SK-N-SH (cell line): ENCODE results near the gene EBF3. TPM values are rescaled to one million over a fixed set of nuclear protein-coding genes. Genes with fewer than 3 reads are reported as not detected.
"Not testable (repeated sequence)": the region's sequence is repeated elsewhere in the genome, so short reads cannot be mapped to it uniquely, and the experiment has no call there.

Experiments used
- CTCF ChIA-PET: fragments of 300-600, 350-600 bp; formaldehyde crosslinking; extraction: SDS; loops from one replicate; lab custom pipeline; 2021; lab: Yijun Ruan, JAX
- POLR2A ChIA-PET: fragments of 350-600 bp; sonication (Branson Sonifier 250); formaldehyde crosslinking; extraction: SDS; loops from one replicate; lab custom pipeline; 2020; ENCODE audit warnings: antibody characterized with exemption, inconsistent platforms; lab: Yijun Ruan, JAX
- DNase-seq: peaks from one replicate; pipeline ENCODE4 v3.0.0; 2012
- H2AFZ ChIP-seq: fragments of 200-600 bp; sonication (generic); 2 replicates; pipeline ENCODE4 v1.8.1; 2016; ENCODE audit warnings: antibody characterized with exemption, mild to moderate bottlenecking, low read depth
- H3F3A ChIP-seq: fragments of 200-600 bp; sonication (generic); replicated peaks from 2 replicates; pipeline ENCODE3; 2016; ENCODE audit warnings: antibody characterized with exemption, mild to moderate bottlenecking; ENCODE audit not compliant: insufficient read depth
- H3K27ac ChIP-seq, 2 experiments: fragments of 200-500 bp in 1 of 2; fragments of 200-600 bp in 1 of 2; sonication (Bioruptor generic) in 1 of 2; sonication (generic), shearing (Covaris generic) in 1 of 2; 2 replicates each; pipeline versions ENCODE4 v1.5.1 to v1.6.1; 2014 to 2016; ENCODE audit warnings: low read depth in 2 of 2, inconsistent platforms in 1 of 2, low read length in 1 of 2, mild to moderate bottlenecking in 1 of 2, mixed read lengths in 1 of 2
- H3K27me3 ChIP-seq: fragments of 200-600 bp; sonication (generic), shearing (Covaris generic); 2 replicates; pipeline ENCODE4 v1.6.1; 2016; ENCODE audit warnings: mixed run types; ENCODE audit not compliant: insufficient read depth
- H3K36me3 ChIP-seq, 2 experiments: fragments of 200-500 bp in 1 of 2; fragments of 200-600 bp in 1 of 2; sonication (Bioruptor generic) in 1 of 2; sonication (generic) in 1 of 2; replicated peaks in 1 of 2; 2 replicates each; pipeline versions ENCODE3 to v1.5.1; 2014 to 2016; ENCODE audit warnings: low read length in 1 of 2, mild to moderate bottlenecking in 1 of 2; ENCODE audit not compliant: insufficient read depth in 2 of 2, control insufficient read depth in 1 of 2
- H3K4me1 ChIP-seq, 2 experiments: fragments of 200-500 bp in 1 of 2; fragments of 200-600 bp in 1 of 2; sonication (Bioruptor generic) in 1 of 2; sonication (generic), shearing (Covaris generic) in 1 of 2; 2 replicates each; pipeline versions ENCODE4 v1.5.1 to v1.6.1; 2014 to 2016; ENCODE audit warnings: low read depth in 1 of 2, low read length in 1 of 2, mixed run types in 1 of 2; ENCODE audit not compliant: insufficient read depth in 2 of 2, control insufficient read depth in 1 of 2
- H3K4me2 ChIP-seq: fragments of 200-600 bp; sonication (generic), shearing (Covaris generic); 2 replicates; pipeline ENCODE4 v1.6.1; 2017; ENCODE audit warnings: mixed run types
- H3K4me3 ChIP-seq, 2 experiments: fragments of 200-500 bp in 1 of 2; fragments of 200-600 bp in 1 of 2; sonication (Bioruptor generic) in 1 of 2; sonication (generic), shearing (Covaris generic) in 1 of 2; 2 replicates each; pipeline versions ENCODE4 v1.5.1 to v1.8.1; 2014 to 2016; ENCODE audit warnings: low read depth in 2 of 2, inconsistent platforms in 1 of 2, low read length in 1 of 2, mild to moderate bottlenecking in 1 of 2, mixed read lengths in 1 of 2, moderate library complexity in 1 of 2
- H3K79me2 ChIP-seq: fragments of 200-600 bp; sonication (generic); 2 replicates; pipeline ENCODE4 v1.8.1; 2017; ENCODE audit warnings: mild to moderate bottlenecking; ENCODE audit not compliant: insufficient read depth
- H3K9ac ChIP-seq: fragments of 200-600 bp; sonication (generic); 2 replicates; pipeline ENCODE4 v1.6.1; 2017; ENCODE audit warnings: mixed run types
- H3K9me2 ChIP-seq: fragments of 200-600 bp; sonication (generic); 2 replicates; pipeline ENCODE4 v1.6.1; 2017; ENCODE audit warnings: mixed run types
- H3K9me3 ChIP-seq: fragments of 200-600 bp; sonication (generic); 2 replicates; pipeline ENCODE4 v1.6.1; 2017; ENCODE audit warnings: mixed run types, mild to moderate bottlenecking, moderate library complexity
- H4K20me1 ChIP-seq: fragments of 200-600 bp; sonication (generic); 2 replicates; pipeline ENCODE4 v1.6.1; 2017; ENCODE audit warnings: mild to moderate bottlenecking, mixed run types; ENCODE audit not compliant: insufficient read depth
- ELF1 ChIP-seq: IDR thresholded peaks from 2 replicates; pipeline ENCODE4 v1.4.0; 2012
- FOXJ3 ChIP-seq: sonication (generic); formaldehyde crosslinking; IDR thresholded peaks from 2 replicates; pipeline ENCODE4 v1.5.1; 2020; ENCODE audit warnings: mild to moderate bottlenecking, missing genetic modification reagents
- GABPA ChIP-seq: IDR thresholded peaks from 2 replicates; pipeline ENCODE4 v1.4.0; 2012; ENCODE audit warnings: low read depth, mild to moderate bottlenecking
- GATA2 ChIP-seq: sonication (generic); formaldehyde crosslinking; IDR thresholded peaks from 2 replicates; pipeline ENCODE4 v1.5.0; 2020; ENCODE audit warnings: mild to moderate bottlenecking, missing genetic modification reagents
- IRF3 ChIP-seq: fragments of 150-350 bp; IDR thresholded peaks from 2 replicates; pipeline ENCODE4 v1.6.1; 2016; ENCODE audit warnings: mild to moderate bottlenecking, low read depth, low read length
- NFIC ChIP-seq: IDR thresholded peaks from 2 replicates; pipeline ENCODE4 v1.4.0; 2012; ENCODE audit warnings: borderline replicate concordance
- NRF1 ChIP-seq: IDR thresholded peaks from 2 replicates; pipeline ENCODE4 v1.6.1; 2012; ENCODE audit warnings: low read depth, mild to moderate bottlenecking, low read length
- POLR2AphosphoS5 ChIP-seq: IDR thresholded peaks from 2 replicates; pipeline ENCODE4 v1.6.1; 2012; ENCODE audit warnings: low read depth, low read length
- RAD21 ChIP-seq: IDR thresholded peaks from 2 replicates; pipeline ENCODE4 v1.6.1; 2012; ENCODE audit warnings: mild to moderate bottlenecking, low read length
- RXRA ChIP-seq: IDR thresholded peaks from 2 replicates; pipeline ENCODE4 v1.4.0; 2012; ENCODE audit warnings: low read depth, mild to moderate bottlenecking, borderline replicate concordance
- USF2 ChIP-seq: fragments of 150-350 bp; IDR thresholded peaks from 2 replicates; pipeline ENCODE4 v1.6.1; 2017; ENCODE audit warnings: antibody characterized with exemption, low read length, low read depth, borderline replicate concordance
- WGBS: methylation state at CpG from one replicate; pipeline ENCODE4 v1.1.6; 2017; ENCODE audit warnings: low lambda C conversion rate; 5-methylcytosine and 5-hydroxymethylcytosine counted together
- polyA plus RNA-seq, 3 experiments: library from polyadenylated mRNA; depleted of rRNA; stranded (reverse); fragments of >200 nt; gene quantifications; 2 replicates each; pipeline ENCODE4 v1.2.3, GENCODE V29; 2012
- TF ChIP-seq, protein P1 (sequence below): IDR thresholded peaks from 2 replicates; pipeline ENCODE4 v1.4.0; 2012; ENCODE audit warnings: low read depth, borderline replicate concordance
- TF ChIP-seq, protein P2 (sequence below): IDR thresholded peaks from 2 replicates; pipeline ENCODE4; 2012

EBF3 gene
- polyA plus RNA-seq, 1 of the 3 experiments (the other 2 are of a cell fraction), result not detected

- TF ChIP-seq IRF3, result no peak
- TF ChIP-seq ELF1, result no peak
- TF ChIP-seq NRF1, result no peak
- TF ChIP-seq, protein P1, sequence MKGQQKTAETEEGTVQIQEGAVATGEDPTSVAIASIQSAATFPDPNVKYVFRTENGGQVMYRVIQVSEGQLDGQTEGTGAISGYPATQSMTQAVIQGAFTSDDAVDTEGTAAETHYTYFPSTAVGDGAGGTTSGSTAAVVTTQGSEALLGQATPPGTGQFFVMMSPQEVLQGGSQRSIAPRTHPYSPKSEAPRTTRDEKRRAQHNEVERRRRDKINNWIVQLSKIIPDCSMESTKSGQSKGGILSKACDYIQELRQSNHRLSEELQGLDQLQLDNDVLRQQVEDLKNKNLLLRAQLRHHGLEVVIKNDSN, result no peak
- TF ChIP-seq GATA2 (CRISPR knock-in tag), result no peak
- TF ChIP-seq GABPA, result no peak
- TF ChIP-seq, all 33 proteins: peak for 0
These were observed 42.1 kb downstream of the EBF3 start (continued) for GRCh38 chr10:129921801-129922597.

- Histone ChIP-seq H3K79me2 (no peaks in the 10 kb centered on the region), H3K4me3 (no peak overlapping the region), H3K9me3 (no peaks in the 10 kb centered on the region), H3F3A (no peaks in the 10 kb centered on the region), H3K9ac (no peak overlapping the region), H3K9me2 (no peaks in the 10 kb centered on the region), H3K36me3 (no peaks in the 10 kb centered on the region), H2AFZ (no peak overlapping the region), H4K20me1 (no peaks in the 10 kb centered on the region), H3K27me3 (no peaks in the 10 kb centered on the region), H3K4me1 (no peaks in the 10 kb centered on the region), H3K4me2 (no peak overlapping the region), H3K27ac (no peak overlapping the region)
- CTCF ChIA-PET, result interaction anchor here (0.7 kb wide), 1 partner anchor 30 kb away, joined by 3 read pairs; no protein-coding TSS in a partner anchor
- POLR2A ChIA-PET, result no interaction called here
- TF ChIP-seq RAD21, result no peak
- no peak for TF ChIP-seq POLR2AphosphoS5
- TF ChIP-seq NFIC, result no peak
- no peak for TF ChIP-seq IRF3
- no peak for TF ChIP-seq RXRA
- no peak for TF ChIP-seq ELF1
- no peak for TF ChIP-seq FOXJ3 (CRISPR knock-in tag)
- TF ChIP-seq, protein P2, sequence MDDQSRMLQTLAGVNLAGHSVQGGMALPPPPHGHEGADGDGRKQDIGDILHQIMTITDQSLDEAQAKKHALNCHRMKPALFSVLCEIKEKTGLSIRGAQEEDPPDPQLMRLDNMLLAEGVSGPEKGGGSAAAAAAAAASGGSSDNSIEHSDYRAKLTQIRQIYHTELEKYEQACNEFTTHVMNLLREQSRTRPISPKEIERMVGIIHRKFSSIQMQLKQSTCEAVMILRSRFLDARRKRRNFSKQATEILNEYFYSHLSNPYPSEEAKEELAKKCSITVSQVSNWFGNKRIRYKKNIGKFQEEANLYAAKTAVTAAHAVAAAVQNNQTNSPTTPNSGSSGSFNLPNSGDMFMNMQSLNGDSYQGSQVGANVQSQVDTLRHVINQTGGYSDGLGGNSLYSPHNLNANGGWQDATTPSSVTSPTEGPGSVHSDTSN, result no peak
- no peak for TF ChIP-seq USF2
- DNase-seq, result no peak
- 57% methylated on average over 10 of the region's 18 CpGs for WGBS
These were observed 42.9 kb downstream of the EBF3 start for GRCh38 chr10:129921065-129921670.

- WGBS, result 49% methylated on average over 7 of the region's 18 CpGs
- H3K9me2 ChIP-seq, DNase-seq, H4K20me1 ChIP-seq, H3K9ac ChIP-seq, H3K36me3 ChIP-seq, H3K4me1 ChIP-seq, POLR2A ChIA-PET, H3K4me2 ChIP-seq, H3K27me3 ChIP-seq, H3K9me3 ChIP-seq, H2AFZ ChIP-seq, H3K4me3 ChIP-seq, H3K27ac ChIP-seq, H3F3A ChIP-seq, H3K79me2 ChIP-seq: not testable (repeated sequence)
- CTCF ChIA-PET, result interaction anchor here (1.0 to 1.2 kb wide), 2 partner anchors 9 to 10 kb away, joined by 3 to 5 read pairs; no protein-coding TSS in a partner anchor
These were observed 43.9 kb downstream of the EBF3 start for GRCh38 chr10:129920187-129920586.
